ENCODE measurements around the gene MT1B.

DNA sequence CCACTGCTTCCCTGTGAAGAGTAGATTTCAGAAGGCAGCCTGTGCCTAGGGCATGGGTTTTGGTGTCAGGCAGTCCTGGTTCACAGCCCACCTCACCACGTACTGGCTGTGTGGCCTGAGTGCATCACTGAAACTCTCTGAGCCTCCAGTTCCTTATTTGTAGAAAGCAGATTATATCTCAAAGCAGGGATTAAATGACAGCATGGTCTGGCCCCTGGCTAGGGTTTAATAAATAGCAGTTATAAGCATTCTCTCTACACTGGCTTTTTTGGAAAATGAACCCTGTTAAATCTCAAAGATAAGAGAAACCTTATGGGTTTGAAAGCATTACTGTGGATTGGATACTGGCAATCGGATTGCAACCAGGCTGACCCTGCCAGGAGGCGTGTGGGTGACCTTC, 22.2 kb upstream of the MT1B start:
- TF ChIP-seq, protein P1, sequence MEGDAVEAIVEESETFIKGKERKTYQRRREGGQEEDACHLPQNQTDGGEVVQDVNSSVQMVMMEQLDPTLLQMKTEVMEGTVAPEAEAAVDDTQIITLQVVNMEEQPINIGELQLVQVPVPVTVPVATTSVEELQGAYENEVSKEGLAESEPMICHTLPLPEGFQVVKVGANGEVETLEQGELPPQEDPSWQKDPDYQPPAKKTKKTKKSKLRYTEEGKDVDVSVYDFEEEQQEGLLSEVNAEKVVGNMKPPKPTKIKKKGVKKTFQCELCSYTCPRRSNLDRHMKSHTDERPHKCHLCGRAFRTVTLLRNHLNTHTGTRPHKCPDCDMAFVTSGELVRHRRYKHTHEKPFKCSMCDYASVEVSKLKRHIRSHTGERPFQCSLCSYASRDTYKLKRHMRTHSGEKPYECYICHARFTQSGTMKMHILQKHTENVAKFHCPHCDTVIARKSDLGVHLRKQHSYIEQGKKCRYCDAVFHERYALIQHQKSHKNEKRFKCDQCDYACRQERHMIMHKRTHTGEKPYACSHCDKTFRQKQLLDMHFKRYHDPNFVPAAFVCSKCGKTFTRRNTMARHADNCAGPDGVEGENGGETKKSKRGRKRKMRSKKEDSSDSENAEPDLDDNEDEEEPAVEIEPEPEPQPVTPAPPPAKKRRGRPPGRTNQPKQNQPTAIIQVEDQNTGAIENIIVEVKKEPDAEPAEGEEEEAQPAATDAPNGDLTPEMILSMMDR (IDR thresholded peaks at IDR 0.05; ENCODE audit: poor library complexity, severe bottlenecking), result no peak
- no peak for TF ChIP-seq EZH2 (IDR thresholded peaks at IDR 0.05; ENCODE audit: borderline replicate concordance, insufficient read depth, low read length, poor library complexity, severe bottlenecking)
